ENCODE measurements around the gene KLHL25. TPM values are rescaled to one million over a fixed set of nuclear protein-coding genes. Genes with fewer than 3 reads are reported as not detected.

KLHL25 gene
- total and polyA plus RNA-seq, 2 of the 8 experiments (the other 6 are each of a cell fraction or from before 2014, with no cell fraction given): 16.5 to 22.0 TPM

GRCh38 chr15:85772668-85773067 is 22.1 kb downstream of the KLHL25 start (continued):
- TF ChIP-seq SRF (IDR thresholded peaks at IDR 0.05; ENCODE audit: low read depth, low read length): no peak
- no peak for TF ChIP-seq TAF7 (optimal IDR thresholded peaks at IDR 0.05; ENCODE audit: borderline replicate concordance, low read depth, low read length)
- no peak for TF ChIP-seq CTBP2 (IDR thresholded peaks at IDR 0.05; ENCODE audit: borderline replicate concordance, insufficient read depth, insufficient read length, low read length)
